ENCODE results near the gene CAMTA1.

CAMTA1 gene

GRCh38 chr1:7295946-7296345, 510.7 kb downstream of the CAMTA1 start:
- Histone ChIP-seq H3F3A (ENCODE audit: insufficient read depth, low read length) (no peaks in the 10 kb centered on the region), H3K27ac (ENCODE audit: low read length) (no peak overlapping the region), H3K9ac (ENCODE audit: low read length) (no peak overlapping the region), H3K4me3 (ENCODE audit: low read length) (no peak overlapping the region), H3K36me3 (replicated peaks; ENCODE audit: insufficient read depth, low read length) (no peaks in the 10 kb centered on the region), H4K20me1 (ENCODE audit: insufficient read depth, low read length) (no peaks in the 10 kb centered on the region), H3K27me3 (replicated peaks; ENCODE audit: insufficient read depth, low read length) (peaks cover 100% of the 10 kb centered on the region), H3K79me2 (ENCODE audit: low read length) (no peaks in the 10 kb centered on the region), H2AFZ (ENCODE audit: low read length) (no peak overlapping the region), H3K9me3 (replicated peaks; ENCODE audit: insufficient read depth, low read length) (no peaks in the 10 kb centered on the region), H3K4me1 (ENCODE audit: low read length) (no peaks in the 10 kb centered on the region), H3K9me2 (replicated peaks; ENCODE audit: insufficient read depth, low read length) (no peaks in the 10 kb centered on the region), H3K4me2 (ENCODE audit: low read depth, low read length) (no peak overlapping the region)
- TF ChIP-seq EZH2 (optimal IDR thresholded peaks at IDR 0.05; ENCODE audit: low read depth, low read length): no peak
- TF ChIP-seq CTCF (IDR thresholded peaks at IDR 0.05; ENCODE audit: low read length): no peak
- TF ChIP-seq EZH2phosphoT487 (IDR thresholded peaks at IDR 0.05; ENCODE audit: low read length): no peak
- no peak for DNase-seq

GRCh38 chr1:7296968-7297367, 511.7 kb downstream of the CAMTA1 start:
- no peak for TF ChIP-seq CTCF (IDR thresholded peaks at IDR 0.05; ENCODE audit: low read length)
- no peak for TF ChIP-seq EZH2phosphoT487 (IDR thresholded peaks at IDR 0.05; ENCODE audit: low read length)
- no peak for TF ChIP-seq EZH2 (optimal IDR thresholded peaks at IDR 0.05; ENCODE audit: low read depth, low read length)
- no peaks in the 10 kb centered on the region for H3K9me3 ChIP-seq (replicated peaks; ENCODE audit: insufficient read depth, low read length)
- DNase-seq: no peak
- H3K36me3 ChIP-seq (replicated peaks; ENCODE audit: insufficient read depth, low read length): no peaks in the 10 kb centered on the region
- H3K4me1 ChIP-seq (ENCODE audit: low read length): no peaks in the 10 kb centered on the region
- no peak overlapping the region for H3K9ac ChIP-seq (ENCODE audit: low read length)
- no peak overlapping the region for H3K4me3 ChIP-seq (ENCODE audit: low read length)
- H3F3A ChIP-seq (ENCODE audit: insufficient read depth, low read length): no peaks in the 10 kb centered on the region
- no peak overlapping the region for H2AFZ ChIP-seq (ENCODE audit: low read length)
- no peaks in the 10 kb centered on the region for H3K9me2 ChIP-seq (replicated peaks; ENCODE audit: insufficient read depth, low read length)
- H4K20me1 ChIP-seq (ENCODE audit: insufficient read depth, low read length): no peaks in the 10 kb centered on the region
- no peak overlapping the region for H3K4me2 ChIP-seq (ENCODE audit: low read depth, low read length)
- H3K27ac ChIP-seq (ENCODE audit: low read length): no peak overlapping the region
- H3K27me3 ChIP-seq (replicated peaks; ENCODE audit: insufficient read depth, low read length): peaks cover 100% of the 10 kb centered on the region
- no peaks in the 10 kb centered on the region for H3K79me2 ChIP-seq (ENCODE audit: low read length)

GRCh38 chr1:7298145-7298544, 512.9 kb downstream of the CAMTA1 start:
- no peak for DNase-seq
- no peak overlapping the region for H3K27ac ChIP-seq (ENCODE audit: low read length)
- no peak for TF ChIP-seq EZH2 (optimal IDR thresholded peaks at IDR 0.05; ENCODE audit: low read depth, low read length)
- no peak for TF ChIP-seq CTCF (IDR thresholded peaks at IDR 0.05; ENCODE audit: low read length)
- TF ChIP-seq EZH2phosphoT487 (IDR thresholded peaks at IDR 0.05; ENCODE audit: low read length): no peak
- no peaks in the 10 kb centered on the region for H3K79me2 ChIP-seq (ENCODE audit: low read length)
- no peaks in the 10 kb centered on the region for H3K9me2 ChIP-seq (replicated peaks; ENCODE audit: insufficient read depth, low read length)
- no peak overlapping the region for H3K4me3 ChIP-seq (ENCODE audit: low read length)
- no peaks in the 10 kb centered on the region for H3K4me1 ChIP-seq (ENCODE audit: low read length)
- H3K9ac ChIP-seq (ENCODE audit: low read length): no peak overlapping the region
- H3K36me3 ChIP-seq (replicated peaks; ENCODE audit: insufficient read depth, low read length): no peaks in the 10 kb centered on the region
- peaks cover 100% of the 10 kb centered on the region for H3K27me3 ChIP-seq (replicated peaks; ENCODE audit: insufficient read depth, low read length)
- no peak overlapping the region for H3K4me2 ChIP-seq (ENCODE audit: low read depth, low read length)
- H3K9me3 ChIP-seq (replicated peaks; ENCODE audit: insufficient read depth, low read length): no peaks in the 10 kb centered on the region
- no peaks in the 10 kb centered on the region for H3F3A ChIP-seq (ENCODE audit: insufficient read depth, low read length)
- H2AFZ ChIP-seq (ENCODE audit: low read length): no peak overlapping the region
- no peaks in the 10 kb centered on the region for H4K20me1 ChIP-seq (ENCODE audit: insufficient read depth, low read length)
